Endothelial cell (in vitro differentiated cells): ENCODE measurements around the gene EDN3. TPM values are rescaled to one million over a fixed set of nuclear protein-coding genes. Genes with fewer than 3 reads are reported as not detected.

ENCODE experiments used
- DNase-seq: peaks from one replicate; pipeline ENCODE4 v3.0.0; 2021; ENCODE audit warnings: low spot score
- H3K27ac Mint-ChIP-seq: one replicate; pipeline ENCODE4 v1.8.0; 2021; ENCODE audit warnings: mixed read lengths, inconsistent platforms; ENCODE audit not compliant: unreplicated experiment
- H3K27me3 Mint-ChIP-seq: one replicate; pipeline ENCODE4 v1.8.0; 2021; ENCODE audit warnings: mild to moderate bottlenecking, moderate library complexity, mixed read lengths, inconsistent platforms; ENCODE audit not compliant: unreplicated experiment
- H3K36me3 Mint-ChIP-seq: one replicate; pipeline ENCODE4 v1.8.0; 2021; ENCODE audit warnings: mild to moderate bottlenecking, low read depth, mixed read lengths, inconsistent platforms; ENCODE audit not compliant: unreplicated experiment
- H3K4me1 Mint-ChIP-seq: one replicate; pipeline ENCODE4 v1.8.0; 2021; ENCODE audit warnings: mild to moderate bottlenecking, mixed read lengths, inconsistent platforms; ENCODE audit not compliant: unreplicated experiment
- H3K4me3 Mint-ChIP-seq: one replicate; pipeline ENCODE4 v1.8.0; 2021; ENCODE audit warnings: mild to moderate bottlenecking, mixed read lengths, inconsistent platforms; ENCODE audit not compliant: unreplicated experiment
- H3K9me3 Mint-ChIP-seq: one replicate; pipeline ENCODE4 v1.8.0; 2021; ENCODE audit warnings: mixed read lengths, inconsistent platforms; ENCODE audit not compliant: unreplicated experiment
- CTCF ChIP-seq: fragments of 200-600 bp; sonication (generic); IDR thresholded peaks from one replicate; pipeline ENCODE4 v1.5.0; 2021; ENCODE audit warnings: antibody characterized with exemption; ENCODE audit not compliant: unreplicated experiment
- total RNA-seq: library from RNA; stranded (reverse); fragmentation: NEBNext Ultra II Directional; extraction: Animal tissue kit (Norgen Biotek cat#: 25700); gene quantifications from one replicate; pipeline ENCODE4 v1.2.1, GENCODE V29; 2021; ENCODE audit not compliant: unreplicated experiment

EDN3 gene
- total RNA-seq, 1 donor from 2014 or later: not detected

- no peak overlapping the region for H3K27ac Mint-ChIP-seq
Observed at GRCh38 chr20:59305908-59306655, 5.7 kb downstream of the EDN3 start.

GRCh38 chr20:59307270-59307669 lies 6.9 kb downstream of the EDN3 start:
- H3K9me3 Mint-ChIP-seq: no peaks in the 10 kb centered on the region
- TF ChIP-seq CTCF: no peak

More at GRCh38 chr20:59305908-59306655, 5.7 kb downstream of the EDN3 start:
- no peaks in the 10 kb centered on the region for H3K4me1 Mint-ChIP-seq
- H3K4me3 Mint-ChIP-seq: no peak overlapping the region
- peaks cover 7% of the 10 kb centered on the region for H3K27me3 Mint-ChIP-seq
- no peak for TF ChIP-seq CTCF
- no peak for DNase-seq
- H3K36me3 Mint-ChIP-seq: no peaks in the 10 kb centered on the region
- no peaks in the 10 kb centered on the region for H3K9me3 Mint-ChIP-seq

GRCh38 chr20:59308493-59309201 lies 8.2 kb downstream of the EDN3 start:
- Mint-ChIP-seq H3K36me3 (no peaks in the 10 kb centered on the region), H3K4me1 (no peaks in the 10 kb centered on the region), H3K9me3 (no peaks in the 10 kb centered on the region), H3K27me3 (peaks cover 5% of the 10 kb centered on the region), H3K27ac (no peak overlapping the region), H3K4me3 (no peak overlapping the region)
- no peak for TF ChIP-seq CTCF
- DNase-seq: no peak

More at GRCh38 chr20:59307270-59307669, 6.9 kb downstream of the EDN3 start:
- no peaks in the 10 kb centered on the region for H3K36me3 Mint-ChIP-seq
- no peaks in the 10 kb centered on the region for H3K4me1 Mint-ChIP-seq
- H3K4me3 Mint-ChIP-seq: no peak overlapping the region
- no peak overlapping the region for H3K27ac Mint-ChIP-seq
- peaks cover 5% of the 10 kb centered on the region for H3K27me3 Mint-ChIP-seq
- DNase-seq: no peak

GRCh38 chr20:59309218-59309617 lies 8.8 kb downstream of the EDN3 start:
- DNase-seq: no peak
- Mint-ChIP-seq H3K4me3 (no peak overlapping the region), H3K27ac (no peak overlapping the region), H3K4me1 (no peaks in the 10 kb centered on the region), H3K9me3 (no peaks in the 10 kb centered on the region), H3K36me3 (no peaks in the 10 kb centered on the region), H3K27me3 (peaks cover 5% of the 10 kb centered on the region)
- TF ChIP-seq CTCF: no peak

GRCh38 chr20:59314997-59315396 lies 14.6 kb downstream of the EDN3 start:
- no peak overlapping the region for H3K4me3 Mint-ChIP-seq
- H3K9me3 Mint-ChIP-seq: no peaks in the 10 kb centered on the region
- no peak overlapping the region for H3K27ac Mint-ChIP-seq
- H3K27me3 Mint-ChIP-seq: no peaks in the 10 kb centered on the region
- peaks cover 6% of the 10 kb centered on the region for H3K4me1 Mint-ChIP-seq
- no peak for DNase-seq
- H3K36me3 Mint-ChIP-seq: no peaks in the 10 kb centered on the region
- no peak for TF ChIP-seq CTCF
